A673 (cell line): ENCODE results near the gene KRTAP4-6.

Experiments used
- CTCF ChIP-seq: fragments of 300-800, 200-600 bp; sonication (generic); conservative IDR thresholded peaks from 2 replicates; pipeline ENCODE4 v1.5.1; 2017; ENCODE audit warnings: low read depth, mild to moderate bottlenecking, antibody characterized with exemption, low read length, moderate library complexity, mixed read lengths
- EZH2 ChIP-seq: fragments of 200-600 bp; sonication (generic); IDR thresholded peaks from 2 replicates; pipeline ENCODE4 v1.6.1; 2017; ENCODE audit warnings: borderline replicate concordance, low read depth, mild to moderate bottlenecking, mixed read lengths, antibody characterized with exemption, low read length; ENCODE audit not compliant: poor library complexity, severe bottlenecking

DNA sequence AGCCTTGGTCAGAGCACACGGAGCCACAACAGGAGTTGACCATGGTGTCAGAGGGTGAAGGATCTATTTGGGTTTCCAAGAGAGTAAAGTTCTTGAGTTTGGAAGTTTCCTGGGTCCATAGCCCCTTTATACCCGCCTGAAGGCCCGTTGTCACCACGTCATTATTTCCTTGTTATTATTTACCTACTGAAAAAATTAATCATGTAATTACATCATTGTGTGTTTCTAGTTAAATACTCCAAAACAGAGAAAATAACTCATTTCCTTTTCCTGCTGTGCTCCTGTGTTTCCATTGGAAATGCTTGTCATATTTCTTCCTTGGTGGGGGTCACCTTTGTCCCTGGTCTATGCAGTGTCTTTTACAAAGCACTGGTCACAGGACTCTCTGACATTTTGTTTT, 42.3 kb downstream of the KRTAP4-6 start, which contains the start of gene KRTAP4-8:
- no peak for TF ChIP-seq CTCF
- no peak for TF ChIP-seq EZH2
